ENCODE measurements around the gene SPATA16. TPM values are rescaled to one million over a fixed set of nuclear protein-coding genes. Genes with fewer than 3 reads are reported as not detected.

SPATA16 gene
- total RNA-seq, 4 donors from 2014 or later, result not detected

- TF ChIP-seq CTCF (IDR thresholded peaks at IDR 0.05) (no peak), POLR2A (IDR thresholded peaks at IDR 0.05) (no peak)
- WGBS, 2 donors, result 51 to 52% methylated on average over 3 of the region's 3 CpGs
- intact Hi-C loops (cut with DNase I; ENCODE audit: low total_unique reads), result no loop called here
- DNase-seq (ENCODE audit: low spot score in 2 of 2), result no peak
- H3K4me3 ChIP-seq (ENCODE audit: low read depth, poor library complexity, severe bottlenecking), result no peak overlapping the region
These were observed 158.2 kb downstream of the SPATA16 start for GRCh38 chr3:172982736-172983364.

- DNase-seq (ENCODE audit: low spot score in 2 of 2), result no peak
- 68 to 88% methylated on average over 3 of the region's 3 CpGs for WGBS, 2 donors
- intact Hi-C loops (cut with DNase I; ENCODE audit: low total_unique reads), result no loop called here
- TF ChIP-seq CTCF (IDR thresholded peaks at IDR 0.05), result no peak
- TF ChIP-seq POLR2A (IDR thresholded peaks at IDR 0.05), result no peak
- H3K4me3 ChIP-seq (ENCODE audit: low read depth, poor library complexity, severe bottlenecking), result no peak overlapping the region
These were observed 159.5 kb downstream of the SPATA16 start for GRCh38 chr3:172981407-172981983.

GRCh38 chr3:172980849-172981248 is 160.2 kb downstream of the SPATA16 start:
- intact Hi-C loops (cut with DNase I; ENCODE audit: low total_unique reads), result no loop called here
- WGBS, 2 donors, result 75 to 77% methylated on average over 8 of the region's 8 CpGs
- no peak for DNase-seq (ENCODE audit: low spot score in 2 of 2)
- H3K4me3 ChIP-seq (ENCODE audit: low read depth, poor library complexity, severe bottlenecking), result no peak overlapping the region
- TF ChIP-seq CTCF (IDR thresholded peaks at IDR 0.05), result no peak
- no peak for TF ChIP-seq POLR2A (IDR thresholded peaks at IDR 0.05)

- TF ChIP-seq POLR2A (IDR thresholded peaks at IDR 0.05), result no peak
- no peak for TF ChIP-seq CTCF (IDR thresholded peaks at IDR 0.05)
- H3K4me3 ChIP-seq (ENCODE audit: low read depth, poor library complexity, severe bottlenecking), result no peak overlapping the region
- intact Hi-C loops (cut with DNase I; ENCODE audit: low total_unique reads), result no loop called here
- 83 to 84% methylated on average over 1 of the region's 1 CpG for WGBS, 2 donors
- no peak for DNase-seq (ENCODE audit: low spot score in 2 of 2)
These were observed 163.3 kb downstream of the SPATA16 start for GRCh38 chr3:172977696-172978095.

- no peak for DNase-seq (ENCODE audit: low spot score in 2 of 2)
- TF ChIP-seq POLR2A (IDR thresholded peaks at IDR 0.05), result no peak
- H3K4me3 ChIP-seq (ENCODE audit: low read depth, poor library complexity, severe bottlenecking), result no peak overlapping the region
- WGBS, 2 donors, result 88 to 93% methylated on average over 3 of the region's 3 CpGs
- intact Hi-C loops (cut with DNase I; ENCODE audit: low total_unique reads), result no loop called here
These were observed 166.1 kb downstream of the SPATA16 start for GRCh38 chr3:172974969-172975368.

GRCh38 chr3:172973799-172974198 is 167.2 kb downstream of the SPATA16 start:
- WGBS, 2 donors, result 52 to 56% methylated on average over 2 of the region's 2 CpGs
- TF ChIP-seq CTCF (IDR thresholded peaks at IDR 0.05), result no peak
- TF ChIP-seq POLR2A (IDR thresholded peaks at IDR 0.05), result no peak
- intact Hi-C loops (cut with DNase I; ENCODE audit: low total_unique reads), result no loop called here
- no peak overlapping the region for H3K4me3 ChIP-seq (ENCODE audit: low read depth, poor library complexity, severe bottlenecking)
- no peak for DNase-seq (ENCODE audit: low spot score in 2 of 2)

Data from lower leg skin (tissue), 4 donors.